ENCODE measurements around the gene ADCK2.
"Not testable (repeated sequence)": the region's sequence is repeated elsewhere in the genome, so short reads cannot be mapped to it uniquely, and the experiment has no call there.

ADCK2 gene

DNA sequence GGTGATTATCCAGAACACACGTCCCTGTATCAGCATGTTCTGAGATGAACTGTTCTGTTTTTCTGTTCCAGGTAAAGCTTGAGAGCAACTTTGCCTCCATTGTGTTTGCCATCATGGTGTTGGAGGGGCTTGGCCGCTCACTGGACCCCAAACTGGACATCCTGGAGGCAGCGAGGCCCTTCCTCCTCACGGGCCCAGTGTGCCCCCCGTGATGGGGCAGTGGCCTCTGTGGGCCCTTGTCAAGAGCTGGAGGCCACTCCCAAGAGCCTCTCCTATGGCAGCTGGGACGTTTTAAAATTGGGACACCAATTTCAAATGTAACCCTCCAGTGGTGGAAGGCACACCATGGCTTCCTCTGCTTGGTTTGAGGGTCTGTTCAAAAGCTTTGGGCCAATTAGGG, 21.8 kb downstream of the ADCK2 start:
- no peak for DNase-seq (ENCODE audit: low read depth)

DNA sequence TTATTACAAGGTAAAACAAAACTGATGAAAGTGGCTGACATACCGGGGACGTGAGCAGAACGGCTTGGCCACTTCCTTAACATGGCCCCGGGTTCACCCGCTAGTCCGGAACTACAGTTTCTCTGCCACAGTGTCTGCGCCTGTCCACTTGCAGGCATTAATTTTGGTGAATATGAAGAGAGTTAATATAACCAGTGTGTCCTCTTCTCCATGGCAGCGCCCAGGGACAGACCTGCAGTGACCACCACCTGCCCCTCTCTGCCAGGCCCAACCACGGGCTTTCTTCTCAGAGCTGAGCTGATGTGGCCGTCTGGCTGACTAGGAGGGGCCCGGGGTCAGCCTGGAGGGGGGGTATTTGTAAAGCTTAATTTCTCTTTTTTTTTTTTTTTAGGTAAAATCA, 22.6 kb downstream of the ADCK2 start:
- DNase-seq (ENCODE audit: low read depth): no peak

DNA sequence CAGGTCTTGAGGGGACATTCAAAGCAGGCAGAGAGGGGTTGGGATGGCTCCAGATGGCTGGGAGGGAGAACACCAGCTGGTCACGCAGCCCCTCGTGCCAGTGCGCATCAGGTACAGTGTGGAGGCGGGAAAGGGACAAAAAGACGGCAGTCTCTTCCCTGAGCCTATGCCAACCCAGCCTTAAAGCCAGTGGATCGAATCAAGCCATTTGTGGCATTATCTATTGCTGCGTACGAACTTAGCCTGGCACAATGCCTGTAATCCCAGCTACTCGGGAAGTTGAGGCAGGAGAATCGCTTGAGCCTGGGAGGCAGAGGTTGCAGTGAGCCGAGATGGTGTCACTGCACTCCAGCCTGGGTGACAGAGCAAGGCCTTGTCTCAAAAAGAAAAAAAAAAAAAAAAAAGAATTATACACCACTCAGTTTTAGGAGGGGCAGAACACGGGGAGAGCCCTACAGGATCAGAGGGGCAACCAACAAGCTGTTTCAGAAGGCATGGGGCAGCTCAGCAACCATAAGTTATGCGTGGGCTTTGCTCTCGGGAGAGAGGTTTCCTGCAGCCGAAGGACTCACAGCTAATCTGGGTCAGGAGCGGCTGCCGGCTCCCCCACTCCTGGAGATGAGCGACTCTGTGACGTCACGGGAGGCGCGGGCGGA, 23.4 kb downstream of the ADCK2 start:
- peak; percentile 67 for DNase-seq (ENCODE audit: low read depth)

DNA sequence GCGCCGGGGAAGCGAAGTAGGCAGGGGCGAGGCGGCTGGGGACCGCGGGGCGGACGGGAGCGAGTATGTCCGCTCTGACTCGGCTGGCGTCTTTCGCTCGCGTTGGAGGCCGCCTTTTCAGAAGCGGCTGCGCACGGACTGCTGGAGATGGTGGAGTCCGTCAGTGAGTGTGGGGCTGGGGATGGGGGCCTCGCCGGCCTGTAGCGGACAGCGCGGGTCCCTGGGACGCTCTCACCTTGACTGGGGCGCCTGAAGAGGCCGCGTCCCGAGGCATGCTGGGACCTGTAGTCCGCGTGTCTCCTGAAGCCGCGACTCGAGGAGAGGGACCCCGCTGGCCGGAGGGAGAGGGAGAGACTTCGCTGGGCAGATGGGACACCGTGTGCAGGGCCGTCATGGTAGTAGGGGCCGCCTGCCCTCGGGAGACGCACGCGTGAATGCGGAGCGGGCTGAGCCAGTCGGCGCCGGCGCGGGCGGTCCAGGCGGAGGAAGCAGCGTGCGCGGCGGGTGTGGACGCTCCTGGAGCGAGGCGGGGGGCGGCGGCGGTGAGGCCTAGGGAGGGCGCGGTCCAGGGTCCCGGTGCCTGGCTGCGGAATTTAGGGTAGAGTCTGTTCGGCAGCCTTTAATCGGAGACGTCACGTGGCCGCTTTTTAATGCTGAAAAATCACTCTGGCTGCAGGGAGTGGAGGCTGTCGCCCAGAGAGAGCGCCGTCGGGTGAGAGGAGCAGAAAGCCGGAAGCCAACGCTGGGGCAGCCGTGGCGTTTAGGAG, 24.1 kb downstream of the ADCK2 start, which contains the start of gene NDUFB2:
NDUFB2 (plus strand) TSS at position 29 of the 767 bp plus-strand sequence; CDS start at position 66, 37 bp downstream.
- peak; percentile 45 for DNase-seq (ENCODE audit: low read depth)

DNA sequence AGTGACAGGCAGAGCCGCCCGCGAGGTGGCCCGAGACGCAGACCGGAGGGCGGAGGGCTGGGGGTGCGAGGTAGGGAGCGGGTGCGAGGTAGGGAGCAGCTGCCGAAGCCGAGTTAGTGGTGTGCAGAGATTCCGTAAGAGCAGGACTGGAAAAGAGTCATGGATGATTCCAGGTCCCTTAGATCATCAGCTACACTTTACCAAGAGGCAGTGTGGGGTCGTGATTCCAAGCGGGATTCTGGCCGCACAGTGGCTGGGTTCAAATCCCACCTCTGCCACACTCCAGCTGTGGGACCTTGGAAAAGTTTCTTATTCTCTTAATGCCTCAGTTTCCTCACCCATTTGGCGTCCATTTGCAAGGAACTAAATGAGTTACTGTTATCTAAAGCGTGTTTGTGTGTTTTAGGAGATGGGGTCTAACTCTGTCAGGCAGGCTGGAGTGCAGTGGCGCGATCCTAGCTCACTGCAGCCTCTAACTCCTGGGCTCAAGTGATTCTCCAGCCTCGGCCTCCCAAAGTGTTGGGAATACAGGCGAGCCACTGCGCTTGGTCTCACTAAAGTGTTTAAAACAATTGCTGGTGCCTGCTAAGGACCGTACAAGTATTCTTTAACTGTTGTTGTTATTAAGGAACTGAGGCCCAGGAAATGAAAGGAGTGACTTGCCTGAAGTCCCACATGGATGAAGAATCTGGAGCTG, 24.9 kb downstream of the ADCK2 start:
- no peak for DNase-seq (ENCODE audit: low read depth)

DNA sequence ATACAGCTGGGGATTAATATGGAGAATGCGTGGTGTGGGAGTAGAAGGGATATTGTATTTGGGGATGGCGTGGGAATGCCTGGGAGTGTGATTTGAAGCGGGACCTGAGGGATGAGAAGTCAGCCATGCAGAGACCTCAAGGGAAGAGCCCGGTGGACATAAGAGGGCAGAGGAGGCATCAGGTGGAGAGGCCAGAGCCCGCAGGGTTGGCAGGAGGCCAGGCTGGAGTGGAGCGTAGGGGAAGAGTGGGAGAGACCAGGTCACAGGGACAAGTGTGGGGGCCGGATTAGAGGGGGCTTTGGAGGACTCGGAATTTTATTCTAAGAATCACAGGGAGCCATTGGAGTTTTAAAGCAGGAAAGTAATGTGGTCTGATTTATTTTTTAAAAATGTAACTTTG, 25.7 kb downstream of the ADCK2 start:
- no peak for DNase-seq (ENCODE audit: low read depth)

DNA sequence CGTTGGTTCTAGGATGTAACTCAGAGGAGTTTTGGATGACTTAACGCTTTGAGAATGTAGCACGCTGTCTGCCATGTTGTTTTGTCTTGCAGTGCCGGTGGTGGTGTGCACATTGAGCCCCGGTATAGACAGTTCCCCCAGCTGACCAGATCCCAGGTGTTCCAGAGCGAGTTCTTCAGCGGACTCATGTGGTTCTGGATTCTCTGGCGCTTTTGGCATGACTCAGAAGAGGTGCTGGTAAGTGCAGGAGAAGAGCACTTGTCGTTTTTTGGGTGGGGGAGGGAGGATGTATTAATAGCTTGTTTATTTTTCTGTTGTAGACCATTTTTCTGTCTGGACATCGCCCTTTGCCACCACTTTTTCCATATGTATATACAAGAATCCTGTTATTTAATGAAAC, 30.0 kb downstream of the ADCK2 start:
- DNase-seq (ENCODE audit: low read depth): no peak

DNA sequence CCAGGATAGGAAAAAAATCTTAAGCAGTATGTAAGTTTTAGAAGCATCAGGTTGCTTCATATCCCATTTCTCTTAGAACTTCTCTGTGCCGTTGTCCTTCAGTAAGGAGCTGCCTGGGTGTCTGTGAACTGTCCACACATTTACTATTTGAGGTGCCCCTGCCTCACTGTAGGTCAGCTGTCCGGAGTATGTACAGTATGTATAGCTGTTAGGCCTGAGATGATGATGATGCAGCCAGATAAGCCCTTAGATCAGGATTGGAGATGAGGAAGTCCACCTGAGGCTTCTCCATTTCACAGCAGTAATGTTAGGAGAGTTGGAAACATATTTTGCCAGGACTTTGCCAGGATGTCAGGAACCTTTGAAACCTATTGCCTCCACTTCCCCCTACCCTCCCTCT, 31.5 kb downstream of the ADCK2 start:
- DNase-seq (ENCODE audit: low read depth): no peak

DNA sequence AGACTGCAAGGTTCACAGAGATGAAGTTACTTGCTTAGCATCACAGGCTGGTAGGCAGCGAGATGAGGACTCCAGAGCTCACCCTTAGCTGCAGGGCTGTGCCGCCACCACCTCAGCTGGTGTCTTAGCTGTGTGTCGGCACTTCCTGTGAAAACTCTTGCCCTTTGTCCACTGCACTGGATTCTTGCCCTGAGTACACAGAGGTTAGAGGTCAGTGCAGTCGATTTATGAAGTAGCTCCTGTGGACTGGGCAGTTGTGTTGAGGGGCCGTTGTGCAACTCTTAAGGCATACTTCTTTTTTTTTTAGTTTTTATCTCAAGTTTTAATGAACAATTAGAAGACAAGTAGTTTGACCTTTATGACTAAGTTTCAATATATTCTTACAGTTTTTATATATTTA, 34.4 kb downstream of the ADCK2 start:
- DNase-seq (ENCODE audit: low read depth): no peak

DNA sequence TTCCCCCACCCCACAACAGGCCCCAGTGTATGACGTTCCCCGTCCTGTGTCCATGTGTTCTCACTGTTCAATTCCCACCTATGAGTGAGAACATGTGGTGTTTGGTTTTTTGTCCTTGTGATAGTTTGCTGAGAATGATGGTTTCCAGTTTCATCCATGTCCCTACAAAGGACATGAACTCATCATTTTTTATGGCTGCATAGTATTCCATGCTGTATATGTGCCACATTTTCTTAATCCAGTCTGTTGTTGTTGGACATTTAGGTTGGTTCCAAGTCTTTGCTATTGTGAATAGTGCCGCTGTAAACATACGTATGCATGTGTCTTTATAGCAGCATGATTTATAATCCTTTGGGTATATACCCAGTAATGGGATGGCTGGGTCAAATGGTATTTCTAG, 36.0 kb downstream of the ADCK2 start:
- not testable (repeated sequence) for DNase-seq (ENCODE audit: low read depth)

DNA sequence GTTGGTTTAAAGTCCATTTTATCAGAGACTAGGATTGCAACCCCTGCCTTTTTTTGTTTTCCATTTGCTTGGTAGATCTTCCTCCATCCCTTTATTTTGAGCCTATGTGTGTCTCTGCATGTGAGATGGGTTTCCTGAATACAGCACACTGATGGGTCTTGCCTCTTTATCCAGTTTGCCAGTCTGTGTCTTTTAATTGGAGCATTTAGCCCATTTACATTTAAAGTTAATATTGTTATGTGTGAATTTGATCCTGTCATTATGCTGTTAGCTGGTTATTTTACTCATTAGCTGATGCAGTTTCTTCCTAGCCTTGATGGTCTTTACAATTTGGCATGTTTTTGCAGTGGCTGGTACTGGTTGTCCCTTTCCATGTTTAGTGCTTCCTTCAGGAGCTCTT, 39.6 kb downstream of the ADCK2 start:
- DNase-seq (ENCODE audit: low read depth): not testable (repeated sequence)

DNA sequence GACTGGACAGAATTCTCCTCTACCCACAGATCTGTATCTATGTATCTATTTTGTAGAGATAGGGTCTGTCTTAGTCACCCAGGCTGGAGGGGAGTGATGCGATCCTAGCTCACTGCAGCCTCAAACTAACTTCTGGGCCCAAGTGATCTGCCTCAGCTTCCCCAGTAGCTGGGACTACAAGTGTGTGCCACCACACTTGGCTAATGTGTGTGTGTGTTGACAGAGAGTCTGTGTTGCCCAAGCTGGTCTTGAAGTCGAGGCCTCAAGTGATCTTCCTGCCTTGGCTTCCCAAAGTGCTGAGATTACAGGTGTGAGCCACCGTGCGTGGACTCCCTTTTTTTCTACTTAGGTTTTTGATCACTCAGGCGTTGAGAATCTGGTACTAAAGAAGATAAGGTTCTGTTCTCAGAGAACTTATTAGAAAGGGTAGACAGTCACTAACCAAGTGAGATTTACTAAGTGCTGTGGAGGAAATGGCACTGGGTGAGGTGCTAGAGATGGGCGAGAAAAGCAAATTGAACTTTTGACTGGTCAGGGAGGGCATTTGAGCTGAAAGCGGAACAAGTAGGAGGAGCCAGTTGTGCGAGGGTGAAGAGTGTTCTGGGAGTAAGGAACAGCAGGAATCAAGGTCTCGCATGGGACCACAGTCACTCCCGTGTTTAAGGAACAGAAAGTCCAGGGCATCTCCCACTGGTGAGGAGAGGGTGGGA, 41.7 kb downstream of the ADCK2 start:
- no peak for DNase-seq (ENCODE audit: low read depth)

DNA sequence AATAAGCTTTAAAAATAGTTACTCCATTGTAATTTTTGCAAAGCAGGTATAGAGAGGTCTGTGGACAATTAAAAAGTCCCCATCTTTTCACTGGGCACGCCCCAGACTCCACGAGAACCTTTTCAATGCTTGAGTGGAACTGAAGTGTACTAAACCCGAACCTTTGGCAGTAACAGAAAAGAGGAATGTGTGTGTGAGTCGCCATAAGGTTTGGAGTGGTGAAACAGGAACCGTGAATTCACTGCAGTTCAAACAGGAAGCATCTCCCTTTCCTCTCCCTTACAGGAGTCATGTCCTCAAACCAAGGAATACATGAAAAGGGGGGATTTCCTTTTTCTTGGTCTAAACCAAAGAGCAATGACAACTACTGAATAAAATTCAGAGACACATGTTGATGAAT, 47.0 kb downstream of the ADCK2 start:
- DNase-seq (ENCODE audit: low read depth): no peak

DNA sequence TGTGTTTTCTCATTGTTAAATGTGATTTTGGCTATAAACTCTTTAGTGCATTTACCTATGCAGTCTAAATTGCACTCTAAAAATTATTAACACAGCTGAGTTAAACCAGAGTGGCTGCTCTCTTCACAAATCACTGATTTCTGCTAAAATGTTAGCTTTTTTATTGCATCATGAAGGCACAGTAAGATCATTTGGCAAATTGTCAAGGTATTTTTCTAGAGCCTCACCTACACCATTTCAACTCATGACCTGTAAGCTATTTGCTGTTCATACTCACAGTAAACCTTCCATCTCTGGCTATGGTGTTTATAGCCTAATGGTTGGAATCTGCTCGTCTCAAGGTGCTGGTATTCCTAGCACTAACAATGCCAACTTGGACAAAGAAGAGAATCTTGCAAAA, 49.5 kb downstream of the ADCK2 start:
- no peak for DNase-seq (ENCODE audit: low read depth)

DNA sequence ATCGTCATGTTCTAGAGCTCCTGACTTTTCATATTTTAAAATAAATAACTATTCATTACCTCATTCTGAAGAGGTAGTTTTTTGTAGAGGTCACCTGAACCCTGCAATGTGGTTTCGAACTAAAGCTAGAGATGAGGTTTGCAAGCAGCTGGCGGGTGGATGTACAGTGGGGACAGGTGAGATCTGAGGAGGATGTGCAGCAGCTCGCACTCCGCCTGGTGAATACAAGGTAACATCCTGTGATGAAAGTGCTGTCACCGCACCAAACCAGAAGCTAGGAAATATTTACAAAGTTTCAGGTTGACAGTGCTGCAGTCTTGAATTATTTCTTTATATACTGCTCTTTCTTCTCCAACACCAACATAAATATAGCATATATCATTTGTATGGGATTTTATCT, 50.3 kb downstream of the ADCK2 start:
- no peak for DNase-seq (ENCODE audit: low read depth)

DNA sequence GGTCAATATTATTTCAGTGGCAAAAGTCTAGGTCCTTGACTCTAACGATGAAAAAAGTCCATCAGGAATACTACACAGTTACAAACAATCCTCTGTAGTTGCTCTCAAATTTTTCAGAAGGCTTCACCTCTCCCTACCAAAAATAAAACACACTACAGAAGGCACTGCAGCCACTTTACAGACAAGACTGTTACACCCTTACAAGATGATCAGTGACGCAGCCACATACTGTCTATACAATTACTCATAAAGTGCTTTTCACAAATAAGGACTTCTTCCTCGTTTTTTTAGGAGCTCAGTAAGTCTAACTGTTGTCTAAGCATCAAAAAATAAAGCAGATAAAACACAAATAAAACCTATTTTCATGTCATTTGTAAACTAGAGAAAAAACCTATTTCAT, 50.8 kb downstream of the ADCK2 start:
- DNase-seq (ENCODE audit: low read depth): no peak

DNA sequence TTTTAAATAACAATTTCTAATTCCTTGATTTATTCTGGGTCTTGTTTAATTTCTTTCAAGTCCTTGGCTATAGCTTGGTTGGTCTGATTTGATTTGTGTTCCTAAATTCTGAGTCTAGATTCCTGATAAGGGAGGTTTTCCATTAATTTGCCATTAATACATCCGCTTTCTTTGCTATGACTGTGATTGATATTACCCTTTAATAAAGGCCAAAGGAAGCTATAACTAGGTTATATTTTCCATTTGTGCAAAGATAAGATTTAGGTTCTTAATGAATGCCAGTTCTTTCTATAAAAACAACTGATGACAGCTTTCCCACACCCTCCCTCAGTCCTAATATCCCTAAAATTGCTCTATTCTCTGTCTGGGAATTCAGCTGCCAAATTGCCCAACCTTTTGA, 52.0 kb downstream of the ADCK2 start:
- no peak for DNase-seq (ENCODE audit: low read depth)

DNA sequence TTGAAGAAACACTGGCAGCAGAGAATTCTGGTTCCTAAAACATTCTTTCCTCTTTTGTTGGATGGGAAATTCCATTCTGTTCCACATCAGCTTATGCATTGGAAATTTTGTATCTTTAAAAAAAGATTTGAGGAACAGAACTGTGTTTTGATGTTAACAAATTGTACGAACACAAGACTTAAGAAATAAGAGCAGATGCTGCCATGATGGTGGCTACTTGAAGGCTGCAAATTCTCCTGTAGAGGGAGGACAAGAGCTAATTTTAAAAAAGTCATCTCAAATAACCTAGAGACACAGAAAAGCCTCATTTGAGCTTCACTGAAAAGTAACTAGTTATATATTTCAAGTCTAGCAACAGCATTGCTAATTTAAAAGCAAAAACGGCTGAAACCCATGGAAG, 53.5 kb downstream of the ADCK2 start:
- peak; percentile 23 for DNase-seq (ENCODE audit: low read depth)

DNA sequence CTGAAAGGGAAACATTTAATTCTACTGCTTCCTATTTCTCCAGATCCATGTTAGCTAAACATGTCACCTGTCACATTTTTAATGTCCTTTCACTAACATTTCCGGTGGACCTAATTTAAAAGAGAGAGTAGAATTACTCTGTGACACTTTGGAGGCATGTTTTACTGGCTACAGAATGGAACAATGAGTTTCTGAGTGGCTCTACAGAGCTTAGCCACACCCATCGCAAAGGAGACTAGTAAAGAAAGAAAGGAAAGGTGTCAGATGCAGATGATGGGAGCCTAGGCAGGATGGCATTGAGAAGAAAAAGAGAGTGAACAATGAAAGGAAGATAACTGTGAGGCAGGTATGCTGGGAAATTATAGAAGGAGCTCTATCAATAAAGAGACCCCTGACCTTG, 59.7 kb downstream of the ADCK2 start:
- no peak for DNase-seq (ENCODE audit: low read depth)

DNA sequence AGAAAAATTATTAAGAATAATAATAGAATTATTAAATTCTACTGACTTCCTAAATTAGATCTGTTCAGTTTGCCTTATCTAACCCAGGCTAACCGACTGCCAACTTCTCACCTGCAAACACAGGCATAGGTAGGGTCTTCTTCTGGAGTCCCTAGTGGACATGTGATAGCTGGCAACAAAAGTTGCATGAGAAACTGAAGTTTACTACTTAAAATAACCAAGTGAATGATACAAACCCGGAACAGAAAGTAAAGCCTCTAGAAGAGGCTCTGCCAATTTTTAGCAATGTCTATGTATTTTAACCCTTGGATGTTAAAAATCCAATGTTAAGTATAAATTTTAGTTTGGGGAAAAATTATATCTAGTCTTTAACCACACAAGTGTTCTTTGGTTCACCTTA, 61.4 kb downstream of the ADCK2 start:
- DNase-seq (ENCODE audit: low read depth): no peak

DNA sequence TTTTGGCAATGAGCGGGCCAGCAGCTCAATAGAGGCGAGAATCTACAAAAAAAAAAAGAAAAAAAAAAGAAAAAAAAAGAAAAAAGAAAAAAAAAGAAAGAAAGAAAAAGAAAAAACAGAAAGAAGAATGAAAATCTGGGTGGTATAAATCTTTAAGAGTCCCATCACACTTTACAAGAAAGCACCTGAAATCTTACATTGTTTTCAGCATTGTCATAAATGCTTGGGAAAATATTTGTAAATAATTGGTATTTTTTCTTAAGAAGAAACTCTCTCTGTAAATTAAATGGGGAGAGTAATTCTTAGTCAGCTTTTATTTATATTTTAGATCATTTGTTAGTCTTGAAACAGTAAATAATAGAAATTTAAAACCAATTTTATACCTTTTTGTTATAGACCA, 62.0 kb downstream of the ADCK2 start:
- DNase-seq (ENCODE audit: low read depth): no peak

DNA sequence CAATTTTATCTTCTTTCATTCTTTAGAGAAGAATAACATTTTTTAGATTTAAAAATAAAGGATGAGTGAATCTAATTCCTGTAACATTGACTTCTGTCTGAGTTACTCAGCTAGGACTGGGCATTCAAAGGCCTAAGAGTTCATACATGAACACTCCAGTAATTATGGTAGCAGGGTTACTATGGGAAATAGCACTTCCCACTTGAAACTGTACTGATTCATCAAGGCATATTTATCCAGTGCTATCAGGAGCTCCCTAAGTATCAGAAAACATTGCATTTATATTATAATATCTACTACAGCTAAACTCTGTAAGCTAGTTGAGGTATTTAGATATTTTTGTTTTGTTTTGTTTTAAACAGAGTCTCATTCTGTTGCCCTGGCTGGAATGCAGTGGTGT, 65.5 kb downstream of the ADCK2 start:
- no peak for DNase-seq (ENCODE audit: low read depth)

DNA sequence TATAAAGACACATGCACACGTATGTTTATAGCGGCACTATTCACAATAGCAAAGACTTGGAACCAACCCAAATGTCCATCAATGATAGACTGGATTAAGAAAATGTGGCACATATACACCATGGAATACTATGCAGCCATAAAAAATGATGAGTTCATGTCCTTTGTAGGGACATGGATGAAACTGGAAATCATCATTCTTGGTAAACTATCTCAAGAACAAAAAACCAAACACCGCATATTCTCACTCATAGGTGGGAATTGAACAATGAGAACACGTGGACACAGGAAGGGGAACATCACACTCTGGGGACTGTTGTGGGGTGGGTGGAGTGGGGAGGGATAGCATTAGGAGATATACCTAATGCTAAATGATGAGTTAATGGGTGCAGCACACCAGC, 70.5 kb downstream of the ADCK2 start:
- not testable (repeated sequence) for DNase-seq (ENCODE audit: low read depth)
